CD14-positive monocyte (primary cell): ENCODE data around the gene ACSF2. TPM values are rescaled to one million over a fixed set of nuclear protein-coding genes. Genes with fewer than 3 reads are reported as not detected.
"Not testable (repeated sequence)": the region's sequence is repeated elsewhere in the genome, so short reads cannot be mapped to it uniquely, and the experiment has no call there.

ENCODE experiments used
- DNase-seq, 3 donors: peaks; one replicate each; pipeline ENCODE4 v3.0.0-alpha.2; 2011 to 2022
- H2AFZ ChIP-seq: 2 replicates; pipeline ENCODE4 v1.6.0; 2012; ENCODE audit warnings: mild to moderate bottlenecking, low read depth, low read length, inconsistent platforms; ENCODE audit not compliant: insufficient read depth, poor library complexity, severe bottlenecking
- H3K27ac ChIP-seq, 2 donors: 1 replicate in 1 of 2; 2 replicates in 1 of 2; pipeline ENCODE4 v1.5.1; 2012 to 2013; ENCODE audit warnings: low read length in 2 of 2, control low read depth in 1 of 2, inconsistent platforms in 1 of 2, low read depth in 1 of 2, mild to moderate bottlenecking in 1 of 2
- H3K27me3 ChIP-seq, 2 donors: one replicate each; pipeline versions ENCODE4 v1.6.0 to v1.6.1; 2011 to 2013; ENCODE audit warnings: low read length in 2 of 2; ENCODE audit not compliant: control insufficient read depth in 2 of 2, insufficient read depth in 2 of 2
- H3K36me3 ChIP-seq, 2 donors: replicated peaks in 1 of 2; 1 replicate in 1 of 2; 2 replicates in 1 of 2; pipeline versions ENCODE4 v1.5.1 to v1.6.1; 2012 to 2013; ENCODE audit warnings: low read length in 2 of 2, control low read depth in 1 of 2, inconsistent platforms in 1 of 2, mild to moderate bottlenecking in 1 of 2; ENCODE audit not compliant: insufficient read depth in 2 of 2, control insufficient read depth in 1 of 2
- H3K4me1 ChIP-seq, 2 donors: 1 replicate in 1 of 2; 2 replicates in 1 of 2; pipeline versions ENCODE4 v1.5.1 to v1.6.1; 2012 to 2013; ENCODE audit warnings: low read length in 2 of 2, control low read depth in 1 of 2, inconsistent platforms in 1 of 2, mild to moderate bottlenecking in 1 of 2, moderate library complexity in 1 of 2; ENCODE audit not compliant: insufficient read depth in 2 of 2, control insufficient read depth in 1 of 2
- H3K4me2 ChIP-seq: replicated peaks from 2 replicates; pipeline ENCODE3; 2012; ENCODE audit warnings: low read length, moderate library complexity, mild to moderate bottlenecking; ENCODE audit not compliant: poor library complexity, severe bottlenecking; ENCODE audit errors: extremely low read depth
- H3K4me3 ChIP-seq, 3 experiments: fragments of 200-600 bp in 1 of 3; sonication (generic) in 1 of 3; replicated peaks in 1 of 3; 1 replicate in 2 of 3; 2 replicates in 1 of 3; pipeline ENCODE4 v1.5.1; 2011 to 2013; ENCODE audit warnings: low read length in 3 of 3, mild to moderate bottlenecking in 3 of 3, control low read depth in 2 of 3, low read depth in 2 of 3, inconsistent platforms in 1 of 3, moderate library complexity in 1 of 3
- H3K79me2 ChIP-seq: 2 replicates; pipeline ENCODE4 v1.6.0; 2012; ENCODE audit warnings: mild to moderate bottlenecking, control low read depth, inconsistent platforms, low read length, moderate library complexity; ENCODE audit not compliant: insufficient read depth
- H3K9ac ChIP-seq: 2 replicates; pipeline ENCODE4 v1.6.0; 2017; ENCODE audit warnings: low read length, mild to moderate bottlenecking; ENCODE audit not compliant: insufficient read depth, poor library complexity, severe bottlenecking
- H3K9me3 ChIP-seq, 2 donors: replicated peaks in 1 of 2; 1 replicate in 1 of 2; 2 replicates in 1 of 2; pipeline versions ENCODE4 v1.5.1 to v1.6.1; 2012 to 2013; ENCODE audit warnings: low read length in 2 of 2, control low read depth in 1 of 2; ENCODE audit not compliant: control insufficient read depth in 1 of 2, insufficient read depth in 1 of 2
- H4K20me1 ChIP-seq: 2 replicates; pipeline ENCODE4 v1.6.0; 2012; ENCODE audit warnings: mild to moderate bottlenecking, low read length, control low read depth, moderate library complexity; ENCODE audit not compliant: insufficient read depth
- H3K27ac Mint-ChIP-seq, 7 donors: one replicate each; pipeline ENCODE4 v1.8.0; 2020; ENCODE audit warnings: mild to moderate bottlenecking in 7 of 7, mixed read lengths in 7 of 7, moderate library complexity in 6 of 7, inconsistent platforms in 2 of 7
- H3K27me3 Mint-ChIP-seq, 3 donors: one replicate each; pipeline ENCODE4 v1.8.0; 2021 to 2022; ENCODE audit warnings: low read depth in 3 of 3, mild to moderate bottlenecking in 3 of 3, mixed read lengths in 3 of 3, moderate library complexity in 3 of 3, inconsistent platforms in 1 of 3
- H3K36me3 Mint-ChIP-seq, 2 donors: one replicate each; pipeline ENCODE4 v1.8.0; 2020; ENCODE audit warnings: mixed read lengths in 2 of 2, inconsistent platforms in 1 of 2, mild to moderate bottlenecking in 1 of 2
- H3K4me1 Mint-ChIP-seq: one replicate; pipeline ENCODE4 v1.8.0; 2020; ENCODE audit warnings: mild to moderate bottlenecking, mixed read lengths
- H3K4me3 Mint-ChIP-seq, 2 donors: one replicate each; pipeline ENCODE4 v1.8.0; 2020; ENCODE audit warnings: mild to moderate bottlenecking in 2 of 2, mixed read lengths in 2 of 2, moderate library complexity in 1 of 2
- H3K9me3 Mint-ChIP-seq, 7 donors: one replicate each; pipeline ENCODE4 v1.8.0; 2020 to 2022; ENCODE audit warnings: mixed read lengths in 7 of 7, mild to moderate bottlenecking in 6 of 7, moderate library complexity in 6 of 7, inconsistent platforms in 2 of 7
- WGBS: methylation state at CpG from one replicate; pipeline ENCODE4 v1.1.5; 2013; ENCODE audit warnings: missing lambda C conversion rate; ENCODE audit not compliant: insufficient coverage; 5-methylcytosine and 5-hydroxymethylcytosine counted together
- intact Hi-C, 2 donors: fragments of 100-400 bp; cut with micrococcal nuclease; formaldehyde crosslinking; loops; one replicate each; pipeline versions ENCODE4 v1.15.0 to v1.15.1; 2023
- polyA plus RNA-seq, 3 donors: library from polyadenylated mRNA; depleted of rRNA in 1 of 3; unstranded in 2 of 3; stranded (reverse) in 1 of 3; fragments of 300-500 nt in 2 of 3; fragments of >200 nt in 1 of 3; fragmentation: Illumina TruSeq in 2 of 3; gene quantifications; 1 replicate in 2 of 3; 2 replicates in 1 of 3; pipeline ENCODE4 v1.2.3, GENCODE V29; 2012 to 2021
- TF ChIP-seq, protein P1 (sequence below): fragments of 200-600 bp; IDR thresholded peaks from one replicate; pipeline ENCODE4 v1.8.0; 2022; ENCODE audit warnings: antibody characterized with exemption, mild to moderate bottlenecking

Gene ACSF2
- polyA plus RNA-seq, 3 donors: 2.8 to 24.4 (median 5.5) TPM

DNA sequence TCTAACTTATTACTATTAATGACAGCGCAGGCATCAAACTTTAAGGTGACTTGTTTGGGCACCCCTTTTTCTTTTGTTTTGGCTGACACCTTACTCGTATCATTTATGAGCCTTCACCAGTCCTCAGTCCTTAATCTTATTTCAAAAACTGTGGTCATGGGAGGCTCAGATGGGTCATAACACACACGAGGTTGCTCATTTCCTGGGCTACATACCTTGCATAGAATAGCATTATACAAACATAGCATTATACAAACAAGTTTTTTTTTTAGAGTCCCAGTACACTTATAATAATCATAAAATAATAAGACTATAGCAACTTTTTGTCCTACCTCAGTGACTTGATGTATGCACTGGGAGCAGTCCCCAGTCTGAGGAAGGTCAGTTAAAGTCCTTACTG lies 11.2 kb upstream of the ACSF2 start:
- Histone ChIP-seq H3K4me3 (no peak overlapping the region), H2AFZ (no peak overlapping the region), H3K79me2 (no peaks in the 10 kb centered on the region), H3K9ac (no peak overlapping the region), H3K27me3 (no peaks in the 10 kb centered on the region), H3K4me2 (no peak overlapping the region), H3K27ac (no peak overlapping the region), H3K4me1 (no peaks in the 10 kb centered on the region), H3K9me3 (no peaks in the 10 kb centered on the region), H4K20me1 (no peaks in the 10 kb centered on the region), H3K36me3 (no peaks in the 10 kb centered on the region)
- Mint-ChIP-seq H3K27me3 (peaks cover 0 to 6% (median 1%) of the 10 kb centered on the region in 3 donors), H3K4me3 (no peak overlapping the region), H3K4me1 (peaks cover 6% of the 10 kb centered on the region), H3K27ac (no peak overlapping the region), H3K36me3 (no peaks in the 10 kb centered on the region), H3K9me3 (peaks cover 0 to 9% (median 5%) of the 10 kb centered on the region in 7 donors)
- 100% methylated on average over 2 of the region's 3 CpGs for whole genome bisulfite sequencing
- no peak for DNase-seq
- TF ChIP-seq, protein P1, sequence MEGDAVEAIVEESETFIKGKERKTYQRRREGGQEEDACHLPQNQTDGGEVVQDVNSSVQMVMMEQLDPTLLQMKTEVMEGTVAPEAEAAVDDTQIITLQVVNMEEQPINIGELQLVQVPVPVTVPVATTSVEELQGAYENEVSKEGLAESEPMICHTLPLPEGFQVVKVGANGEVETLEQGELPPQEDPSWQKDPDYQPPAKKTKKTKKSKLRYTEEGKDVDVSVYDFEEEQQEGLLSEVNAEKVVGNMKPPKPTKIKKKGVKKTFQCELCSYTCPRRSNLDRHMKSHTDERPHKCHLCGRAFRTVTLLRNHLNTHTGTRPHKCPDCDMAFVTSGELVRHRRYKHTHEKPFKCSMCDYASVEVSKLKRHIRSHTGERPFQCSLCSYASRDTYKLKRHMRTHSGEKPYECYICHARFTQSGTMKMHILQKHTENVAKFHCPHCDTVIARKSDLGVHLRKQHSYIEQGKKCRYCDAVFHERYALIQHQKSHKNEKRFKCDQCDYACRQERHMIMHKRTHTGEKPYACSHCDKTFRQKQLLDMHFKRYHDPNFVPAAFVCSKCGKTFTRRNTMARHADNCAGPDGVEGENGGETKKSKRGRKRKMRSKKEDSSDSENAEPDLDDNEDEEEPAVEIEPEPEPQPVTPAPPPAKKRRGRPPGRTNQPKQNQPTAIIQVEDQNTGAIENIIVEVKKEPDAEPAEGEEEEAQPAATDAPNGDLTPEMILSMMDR: no peak
- intact Hi-C loops: no loop called here

DNA sequence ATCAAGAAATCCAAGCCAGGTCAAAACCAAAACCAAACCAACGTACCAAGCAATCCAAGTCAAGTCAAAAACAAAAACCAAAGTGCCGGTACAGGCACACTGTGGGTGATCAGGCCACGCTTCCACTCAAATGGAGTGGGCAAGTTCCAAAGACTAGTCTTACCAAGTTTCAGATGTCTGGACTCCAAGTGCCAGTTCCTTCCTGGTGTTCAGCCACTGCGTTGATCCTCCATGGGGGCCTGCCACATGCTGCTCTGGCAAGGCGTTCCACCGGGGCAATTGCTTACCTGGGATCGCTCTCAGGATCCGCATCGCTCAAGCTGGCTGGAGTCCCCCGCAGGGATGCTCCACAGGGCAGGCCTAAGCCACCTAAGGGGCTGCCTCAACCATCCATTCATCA lies 6.4 kb upstream of the ACSF2 start:
- H3K27me3 ChIP-seq, H3K27me3 Mint-ChIP-seq, H3K36me3 ChIP-seq, H3K4me2 ChIP-seq, H3K9me3 ChIP-seq, intact Hi-C loops, H3K27ac Mint-ChIP-seq, H3K4me3 Mint-ChIP-seq, H4K20me1 ChIP-seq, H3K9me3 Mint-ChIP-seq, H2AFZ ChIP-seq, H3K79me2 ChIP-seq, H3K4me3 ChIP-seq, H3K36me3 Mint-ChIP-seq, H3K27ac ChIP-seq, H3K9ac ChIP-seq, DNase-seq: not testable (repeated sequence)
- H3K4me1 ChIP-seq: peaks cover 26 to 29% of the 10 kb centered on the region in 2 donors
- WGBS: 94% methylated on average over 7 of the region's 10 CpGs
- peaks cover 30% of the 10 kb centered on the region for H3K4me1 Mint-ChIP-seq
